Adrenal gland (tissue), 12 donors: ENCODE measurements around the gene INKA1. TPM values are rescaled to one million over a fixed set of nuclear protein-coding genes. Genes with fewer than 3 reads are reported as not detected.

ENCODE experiments used
- DNase-seq, 7 donors: peaks; one replicate each; pipeline ENCODE4 v3.0.0-alpha.2; 2019 to 2020
- H3K27ac ChIP-seq, 5 donors: fragments of 200-600 bp; sonication (generic) in 4 of 5; 1 replicate in 3 of 5; 2 replicates in 2 of 5; pipeline versions ENCODE4 v1.5.1 to v1.8.0; 2016 to 2020; ENCODE audit warnings: mild to moderate bottlenecking in 1 of 5
- H3K27me3 ChIP-seq: fragments of 200-600 bp; 2 replicates; pipeline ENCODE4 v1.8.0; 2021
- H3K36me3 ChIP-seq, 2 donors: fragments of 200-600 bp; replicated peaks in 1 of 2; 1 replicate in 1 of 2; 2 replicates in 1 of 2; pipeline versions ENCODE4 v1.5.1 to v1.8.0; 2018 to 2022
- H3K4me1 ChIP-seq, 2 donors: fragments of 200-600 bp; replicated peaks in 1 of 2; 1 replicate in 1 of 2; 2 replicates in 1 of 2; pipeline versions ENCODE4 v1.5.1 to v1.8.0; 2018 to 2021
- H3K4me3 ChIP-seq, 4 donors: fragments of 200-600 bp; sonication (generic) in 3 of 4; one replicate each; pipeline ENCODE4 v1.5.1; 2016 to 2018
- H3K9me3 ChIP-seq, 3 donors: fragments of 200-600 bp; sonication (generic) in 1 of 3; replicated peaks in 1 of 3; 1 replicate in 2 of 3; 2 replicates in 1 of 3; pipeline versions ENCODE4 v1.5.1 to v1.8.0; 2016 to 2021
- CTCF ChIP-seq, 6 experiments: fragments of 450-650 bp in 4 of 6; fragments of 200-600 bp in 2 of 6; sonication (generic) in 1 of 6; IDR thresholded peaks; 1 replicate in 5 of 6; 2 replicates in 1 of 6; pipeline versions ENCODE4 v1.5.1 to v1.8.0; 2016 to 2021; ENCODE audit warnings: antibody characterized with exemption in 6 of 6, mild to moderate bottlenecking in 2 of 6, moderate library complexity in 1 of 6
- POLR2A ChIP-seq, 2 donors: fragments of 450-650 bp; IDR thresholded peaks; one replicate each; pipeline ENCODE4 v1.6.1; 2017; ENCODE audit warnings: antibody characterized with exemption in 2 of 2, mild to moderate bottlenecking in 2 of 2, moderate library complexity in 1 of 2
- WGBS, 4 donors: extraction: QIAGEN DNeasy Blood & Tissue Kit in 2 of 4; methylation state at CpG; one replicate each; pipeline versions ENCODE4 v1.1.5 to v1.1.7; 2013 to 2017; 5-methylcytosine and 5-hydroxymethylcytosine counted together
- intact Hi-C, 2 donors: fragments of 100-400 bp; cut with DNase I; formaldehyde crosslinking; loops; one replicate each; pipeline versions ENCODE4 v1.14.1 to v1.15.0; 2022 to 2023
- polyA plus RNA-seq, 3 donors: library from polyadenylated mRNA; stranded (reverse); fragments of 200-250 nt in 2 of 3; fragments of 350-450 nt in 1 of 3; fragmentation: Illumina TruSeq in 1 of 3; extraction: RNeasy Lipid Tissue Mini Kit (QIAGEN cat#74804) in 1 of 3; gene quantifications; one replicate each; pipeline ENCODE4 v1.2.3, GENCODE V29; 2013 to 2014
- total RNA-seq, 9 donors: library from RNA; depleted of rRNA in 4 of 9; stranded (reverse); fragments of >200 nt in 4 of 9; fragments of 120-200 nt in 1 of 9; fragmentation: NEBNext Ultra II Directional in 1 of 9; extraction: Animal tissue kit (Norgen Biotek cat#: 25700) in 1 of 9; gene quantifications; one replicate each; pipeline versions ENCODE4 v1.1.0 to v1.2.4, GENCODE V29; 2013 to 2023
- donor health status: healthy with polysubstance abuse.
- donor health status: Bipolar disorder and iron deficiency.
- donor health status: DM: yes; HTN: yes; CAD: no.
- donor health status: DM: no; HTN: no; CAD: no.
- donor health status: DM: no; HTN: no; CAD: no.
- donor health status: DM: yes; HTN: yes; CAD: no.

Gene INKA1
- total and polyA plus RNA-seq, 12 donors: 0.35 to 15.2 (median 3.4) TPM

- no peak overlapping the region for H3K4me3 ChIP-seq
- intact Hi-C loops: no loop called here
- no peak overlapping the region for H3K27ac ChIP-seq
- WGBS, 4 donors: 84 to 95% (median 89%) methylated on average over 3 of the region's 3 CpGs
- no peaks in the 10 kb centered on the region for H3K9me3 ChIP-seq
- TF ChIP-seq CTCF (IDR thresholded peaks at IDR 0.05): no peak
- no peak for TF ChIP-seq POLR2A (IDR thresholded peaks at IDR 0.05)
- no peaks in the 10 kb centered on the region for H3K36me3 ChIP-seq
- H3K4me1 ChIP-seq: peaks cover 0 to 7% of the 10 kb centered on the region in 2 donors
- no peaks in the 10 kb centered on the region for H3K27me3 ChIP-seq
- no peak for DNase-seq
Observed at GRCh38 chr3:49769286-49769915, 33.7 kb upstream of the INKA1 start.

- Histone ChIP-seq H3K36me3 (no peaks in the 10 kb centered on the region), H3K27me3 (no peaks in the 10 kb centered on the region), H3K4me1 (peaks cover 0 to 7% of the 10 kb centered on the region in 2 donors), H3K27ac (no peak overlapping the region), H3K4me3 (no peak overlapping the region), H3K9me3 (no peaks in the 10 kb centered on the region)
- peak in 1 of 7 donors; percentile 39 for DNase-seq
- intact Hi-C loops: no loop called here
- no peak for TF ChIP-seq CTCF (IDR thresholded peaks at IDR 0.05)
- TF ChIP-seq POLR2A (IDR thresholded peaks at IDR 0.05): no peak
Observed at GRCh38 chr3:49769926-49770325, 33.1 kb upstream of the INKA1 start.

GRCh38 chr3:49771340-49771938, 31.6 kb upstream of the INKA1 start:
- DNase-seq: no peak

GRCh38 chr3:49772703-49773102, 30.4 kb upstream of the INKA1 start:
- intact Hi-C loops: no loop called here
- peak in 2 of 7 donors; percentile 6 to 18 for DNase-seq
- TF ChIP-seq CTCF (IDR thresholded peaks at IDR 0.05) (no peak), POLR2A (IDR thresholded peaks at IDR 0.05) (no peak)
- Histone ChIP-seq H3K27me3 (no peaks in the 10 kb centered on the region), H3K9me3 (no peaks in the 10 kb centered on the region), H3K4me3 (no peak overlapping the region), H3K36me3 (peaks cover 0 to 3% of the 10 kb centered on the region in 2 donors), H3K27ac (no peak overlapping the region), H3K4me1 (peaks cover 0 to 15% of the 10 kb centered on the region in 2 donors)
- WGBS, 4 donors: 95 to 98% (median 98%) methylated on average over 2 of the region's 2 CpGs

More at GRCh38 chr3:49771340-49771938, 31.6 kb upstream of the INKA1 start:
- Histone ChIP-seq H3K4me3 (no peak overlapping the region), H3K4me1 (peaks cover 0 to 15% of the 10 kb centered on the region in 2 donors), H3K27ac (no peak overlapping the region), H3K36me3 (no peaks in the 10 kb centered on the region), H3K27me3 (no peaks in the 10 kb centered on the region), H3K9me3 (no peaks in the 10 kb centered on the region)
- intact Hi-C loops: no loop called here
- WGBS, 4 donors: 78 to 95% (median 86%) methylated on average over 1 of the region's 1 CpG
- TF ChIP-seq POLR2A (IDR thresholded peaks at IDR 0.05) (no peak), CTCF (IDR thresholded peaks at IDR 0.05) (no peak)
